ENCODE data around the gene FKBP5. TPM values are rescaled to one million over a fixed set of nuclear protein-coding genes. Genes with fewer than 3 reads are reported as not detected.

The FKBP5 gene
- total RNA-seq, 2 donors from 2014 or later, result 27.0 to 53.3 TPM

GRCh38 chr6:35669451-35670045, 19.2 kb downstream of the FKBP5 start:
- H3K36me3 ChIP-seq (ENCODE audit: control insufficient read depth, insufficient read depth, low read length), result no peaks in the 10 kb centered on the region
- H3K9me3 Mint-ChIP-seq, result peaks cover 1% of the 10 kb centered on the region
- no peak overlapping the region for H3K9ac ChIP-seq (ENCODE audit: extremely low read depth, low read length, poor library complexity, severe bottlenecking)
- no peak for TF ChIP-seq CTCF (conservative IDR thresholded peaks at IDR 0.05)
- no peak overlapping the region for H3K27ac ChIP-seq (ENCODE audit: low read depth, low read length)
- H3K27me3 ChIP-seq (ENCODE audit: control insufficient read depth, insufficient read depth, low read length, poor library complexity, severe bottlenecking), result no peaks in the 10 kb centered on the region
- H3K4me3 ChIP-seq (ENCODE audit: low read length), result no peak overlapping the region
- H3K27ac Mint-ChIP-seq, result no peak overlapping the region
- H3K27me3 Mint-ChIP-seq (ENCODE audit: insufficient read depth), result no peaks in the 10 kb centered on the region
- H3K9me3 ChIP-seq (ENCODE audit: control insufficient read depth, low read length), result no peaks in the 10 kb centered on the region
- DNase-seq, result no peak
- H3K36me3 Mint-ChIP-seq (ENCODE audit: low read depth), result peaks cover 2% of the 10 kb centered on the region
- 93% methylated on average over 1 of the region's 1 CpG; no CpG with 5 or more reads in 1 of the 2 experiments for WGBS, 2 experiments (ENCODE audit: insufficient coverage in 1 of 2, insufficient read length in 1 of 2)
- H3K4me3 Mint-ChIP-seq, result no peak overlapping the region
- peaks cover 9% of the 10 kb centered on the region for H3K4me1 ChIP-seq (ENCODE audit: control insufficient read depth, insufficient read depth, low read length)
- H3K4me1 Mint-ChIP-seq, result peaks cover 11% of the 10 kb centered on the region

- Mint-ChIP-seq H3K27me3 (ENCODE audit: insufficient read depth) (no peaks in the 10 kb centered on the region), H3K36me3 (ENCODE audit: low read depth) (peaks cover 2% of the 10 kb centered on the region), H3K9me3 (peaks cover 1% of the 10 kb centered on the region), H3K4me1 (peaks cover 5% of the 10 kb centered on the region), H3K4me3 (no peak overlapping the region), H3K27ac (no peak overlapping the region)
- Histone ChIP-seq H3K4me1 (ENCODE audit: control insufficient read depth, insufficient read depth, low read length) (peaks cover 3% of the 10 kb centered on the region), H3K27ac (ENCODE audit: low read depth, low read length) (no peak overlapping the region), H3K9me3 (ENCODE audit: control insufficient read depth, low read length) (no peaks in the 10 kb centered on the region), H3K27me3 (ENCODE audit: control insufficient read depth, insufficient read depth, low read length, poor library complexity, severe bottlenecking) (no peaks in the 10 kb centered on the region), H3K36me3 (ENCODE audit: control insufficient read depth, insufficient read depth, low read length) (no peaks in the 10 kb centered on the region), H3K4me3 (ENCODE audit: low read length) (no peak overlapping the region), H3K9ac (ENCODE audit: extremely low read depth, low read length, poor library complexity, severe bottlenecking) (no peak overlapping the region)
- no peak for DNase-seq
- TF ChIP-seq CTCF (conservative IDR thresholded peaks at IDR 0.05), result no peak
These were observed 19.8 kb downstream of the FKBP5 start for GRCh38 chr6:35668744-35669450.

- Mint-ChIP-seq H3K27ac (no peak overlapping the region), H3K27me3 (ENCODE audit: insufficient read depth) (no peaks in the 10 kb centered on the region), H3K36me3 (ENCODE audit: low read depth) (peaks cover 2% of the 10 kb centered on the region), H3K9me3 (peaks cover 1% of the 10 kb centered on the region), H3K4me3 (no peak overlapping the region), H3K4me1 (peaks cover 2% of the 10 kb centered on the region)
- no peak for TF ChIP-seq CTCF (conservative IDR thresholded peaks at IDR 0.05)
- Histone ChIP-seq H3K9me3 (ENCODE audit: control insufficient read depth, low read length) (no peaks in the 10 kb centered on the region), H3K4me1 (ENCODE audit: control insufficient read depth, insufficient read depth, low read length) (no peaks in the 10 kb centered on the region), H3K4me3 (ENCODE audit: low read length) (no peak overlapping the region), H3K27ac (ENCODE audit: low read depth, low read length) (no peak overlapping the region), H3K9ac (ENCODE audit: extremely low read depth, low read length, poor library complexity, severe bottlenecking) (no peak overlapping the region), H3K27me3 (ENCODE audit: control insufficient read depth, insufficient read depth, low read length, poor library complexity, severe bottlenecking) (no peaks in the 10 kb centered on the region), H3K36me3 (ENCODE audit: control insufficient read depth, insufficient read depth, low read length) (no peaks in the 10 kb centered on the region)
- WGBS, 2 experiments (ENCODE audit: insufficient coverage in 1 of 2, insufficient read length in 1 of 2), result 76 to 100% methylated on average over 2 of the region's 2 CpGs
- DNase-seq, result no peak
These were observed 20.6 kb downstream of the FKBP5 start for GRCh38 chr6:35668096-35668495.
